Measurements from ENCODE around the gene LIN9. TPM values are rescaled to one million over a fixed set of nuclear protein-coding genes. Genes with fewer than 3 reads are reported as not detected.

Gene LIN9
- total RNA-seq, 1 donor from 2014 or later: 0.43 TPM

Other genes starting within 250 kb of the LIN9 start
- gene H3-3A, start 246.4 kb downstream of the LIN9 start, total RNA-seq: 214 TPM
- gene ACBD3, start 122.4 kb downstream of the LIN9 start, total RNA-seq: 31.5 TPM
- gene MIXL1, start 85.5 kb downstream of the LIN9 start, total RNA-seq: not detected
- 37.1 TPM for gene PARP1, start 98.9 kb upstream of the LIN9 start, total RNA-seq
- 3.0 TPM for gene STUM, start 239.6 kb upstream of the LIN9 start, total RNA-seq